Adipose tissue (tissue), 3 donors: ENCODE results near the gene CAPZB. TPM values are rescaled to one million over a fixed set of nuclear protein-coding genes. Genes with fewer than 3 reads are reported as not detected.

Experiments
- H3K27ac ChIP-seq: one replicate; pipeline ENCODE4 v1.5.1; 2013; ENCODE audit warnings: low read depth, low read length
- WGBS, 3 donors: extraction: QIAGEN DNeasy Blood & Tissue Kit; methylation state at CpG; one replicate each; pipeline ENCODE4 v1.1.7; 2013; 5-methylcytosine and 5-hydroxymethylcytosine counted together
- polyA plus RNA-seq, 3 donors: library from polyadenylated mRNA; stranded (reverse); fragments of 200-250 nt; gene quantifications; one replicate each; pipeline ENCODE4 v1.2.3, GENCODE V29; 2013
- donor health status: healthy with polysubstance abuse.
- donor health status: Bipolar disorder and iron deficiency.
- donor health status: healthy.

The CAPZB gene
- polyA plus RNA-seq, 3 donors, result 69.7 to 265 (median 214) TPM

DNA sequence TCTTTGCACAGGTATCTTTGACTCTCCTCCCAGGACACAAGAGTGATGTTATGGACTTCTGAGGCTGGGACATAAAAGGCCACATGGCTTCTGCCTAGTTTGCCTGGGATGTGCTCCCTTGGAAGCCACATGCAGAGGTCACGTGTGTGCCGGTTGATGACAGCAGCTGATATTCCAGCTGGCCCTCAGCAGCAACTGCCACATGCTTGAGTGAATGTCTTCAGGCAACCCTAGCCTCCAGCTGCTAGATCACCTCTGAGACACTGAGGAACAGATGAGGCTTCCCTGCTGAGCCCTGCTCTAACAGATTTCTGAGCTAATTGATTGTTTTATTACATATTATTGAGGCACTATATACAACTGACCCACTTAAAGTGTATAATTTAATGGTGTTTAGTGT lies 185.1 kb downstream of the CAPZB start:
- WGBS, 3 donors, result 95 to 100% (median 96%) methylated on average over 2 of the region's 2 CpGs
- H3K27ac ChIP-seq, result no peak overlapping the region

DNA sequence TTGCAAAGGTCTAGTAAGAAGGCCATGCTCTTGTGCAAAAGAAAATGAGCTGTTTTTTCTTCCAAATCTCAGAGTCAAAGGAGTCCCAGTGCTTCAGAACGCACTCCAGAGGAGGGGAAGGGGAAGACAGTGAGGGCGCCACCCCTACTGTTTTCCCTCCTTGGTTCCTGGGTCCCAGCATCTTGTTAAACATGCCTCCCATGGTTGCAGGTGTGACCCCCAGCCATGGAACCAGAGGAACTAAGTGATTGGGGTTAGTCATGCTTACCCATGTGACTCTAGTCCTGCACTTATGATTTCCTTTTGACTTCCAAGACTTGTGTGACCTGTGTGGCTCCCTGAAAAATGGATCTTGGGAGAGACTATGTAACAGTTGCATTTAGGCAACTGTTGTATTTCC lies 190.7 kb downstream of the CAPZB start:
- H3K27ac ChIP-seq, result no peak overlapping the region
- 79 to 96% (median 93%) methylated on average over 2 of the region's 2 CpGs for WGBS, 3 donors

DNA sequence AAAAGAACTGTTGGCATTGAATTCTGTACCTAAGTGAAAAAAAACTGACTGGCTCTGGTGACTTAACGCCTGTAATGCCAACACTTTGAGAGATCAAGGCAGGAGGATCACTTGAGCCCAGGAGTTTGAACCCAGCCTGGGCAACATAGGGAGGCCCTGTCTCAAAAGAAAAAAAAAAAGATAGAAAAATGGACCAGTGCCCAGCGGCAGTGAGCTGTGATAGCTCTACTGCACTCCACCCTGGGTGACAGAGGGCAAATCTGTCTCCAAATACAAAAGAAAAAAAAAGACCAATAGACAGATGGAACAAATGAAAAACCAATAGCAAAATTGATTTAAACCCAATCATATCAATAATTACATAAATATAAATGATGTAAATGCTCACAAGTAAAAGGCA lies 196.1 kb downstream of the CAPZB start:
- 22 to 55% (median 45%) methylated on average over 2 of the region's 2 CpGs for WGBS, 3 donors
- no peak overlapping the region for H3K27ac ChIP-seq

Other genes starting within 250 kb of the CAPZB start
- 10 to 100 TPM in 2 of 3 donors, 1 to 10 TPM in 1; 8.1 to 20.5 (median 13.2) TPM for gene EMC1, start 234.0 kb downstream of the CAPZB start, polyA plus RNA-seq
- 10 to 100 TPM; 23.4 to 41.9 (median 27.6) TPM for gene MRTO4, start 233.7 kb downstream of the CAPZB start, polyA plus RNA-seq
- 100 to 1,000 TPM in 1 of 3 donors, 10 to 100 TPM in 1, 1 to 10 TPM in 1; 1.0 to 296 (median 29.6) TPM for gene AKR7A3, start 196.8 kb downstream of the CAPZB start, polyA plus RNA-seq
- 10 to 100 TPM; 38.4 to 54.5 (median 48.0) TPM for gene AKR7A2, start 173.4 kb downstream of the CAPZB start, polyA plus RNA-seq
- 10 to 100 TPM in 2 of 3 donors, 1 to 10 TPM in 1; 6.7 to 12.7 (median 12.5) TPM for gene SLC66A1, start 173.2 kb downstream of the CAPZB start, polyA plus RNA-seq
- 100 to 1,000 TPM in 1 of 3 donors, 10 to 100 TPM in 2; 11.3 to 163 (median 85.8) TPM for gene NBL1, start 158.8 kb upstream of the CAPZB start, polyA plus RNA-seq
- gene HTR6, start 179.3 kb upstream of the CAPZB start, polyA plus RNA-seq, result not detected